ENCODE results near the gene PTGDR. TPM values are rescaled to one million over a fixed set of nuclear protein-coding genes. Genes with fewer than 3 reads are reported as not detected.

Gene PTGDR
- total and polyA plus RNA-seq, 2 of the 8 experiments (the other 6 are each of a cell fraction or from before 2014, with no cell fraction given): 0.22 to 0.83 TPM

DNA sequence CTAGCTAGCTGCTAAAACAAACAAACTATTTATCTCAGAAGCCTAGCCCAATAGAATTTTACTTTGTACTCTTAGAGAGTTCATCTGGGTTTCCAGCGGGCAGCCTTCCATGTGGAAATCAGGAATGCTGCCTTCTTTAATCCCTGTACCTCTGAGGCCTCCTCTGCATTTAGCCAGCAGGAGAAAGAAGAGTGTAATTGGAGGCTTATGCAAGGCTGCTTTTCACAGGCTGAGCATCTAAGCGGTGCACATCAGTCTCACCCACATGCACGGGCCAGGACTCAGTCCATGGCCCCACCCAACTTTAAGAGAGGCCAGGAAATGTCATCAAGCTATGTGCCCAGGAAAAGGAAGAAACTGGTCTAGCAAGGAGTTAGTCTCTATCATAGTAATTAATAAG lies 14.0 kb upstream of the PTGDR start:
- Histone ChIP-seq H3K9ac (replicated peaks in 1 of 4; ENCODE audit: extremely low read depth in 1 of 4, low read depth in 3 of 4, low read length in 3 of 4) (no peak overlapping the region), H3K36me3 (ENCODE audit: control insufficient read depth in 2 of 4, insufficient read depth in 4 of 4, low read length in 3 of 4) (no peaks in the 10 kb centered on the region), H4K5ac (ENCODE audit: insufficient read length, low read depth, low read length) (no peak overlapping the region), H3K4me1 (replicated peaks in 1 of 4; ENCODE audit: control insufficient read depth in 3 of 4, insufficient read depth in 4 of 4, low read length in 3 of 4) (peaks cover 0 to 9% (median 6%) of the 10 kb centered on the region in 4 experiments; a peak in 6 of 7 replicates), H3K9me3 (ENCODE audit: insufficient read depth in 2 of 2, low read depth in 1 of 2, low read length in 1 of 2) (no peaks in the 10 kb centered on the region), H2BK15ac (ENCODE audit: low read length) (no peak overlapping the region), H3K79me1 (ENCODE audit: low read depth, low read length) (no peaks in the 10 kb centered on the region), H3K4ac (replicated peaks; ENCODE audit: insufficient read length, low read depth, low read length) (no peak overlapping the region), H2AK5ac (ENCODE audit: low read depth, low read length) (no peak overlapping the region), H2BK12ac (ENCODE audit: low read depth, low read length) (no peak overlapping the region), H4K8ac (ENCODE audit: extremely low read depth, insufficient read depth, low read length) (no peak overlapping the region), H3K18ac (ENCODE audit: extremely low read depth, low read length) (no peak overlapping the region), H3K56ac (replicated peaks; ENCODE audit: insufficient read length, low read depth, low read length) (no peak overlapping the region), H3K4me2 (ENCODE audit: insufficient read depth in 1 of 2, low read depth in 2 of 2, low read length in 2 of 2) (no peak overlapping the region), H3K4me3 (ENCODE audit: extremely low read depth in 1 of 4, insufficient read depth in 2 of 4, low read depth in 3 of 4, low read length in 4 of 4) (no peak overlapping the region; a peak in 1 of 8 replicates), H4K91ac (replicated peaks; ENCODE audit: insufficient read length, low read length) (no peak overlapping the region), H3K23me2 (ENCODE audit: low read depth, low read length) (no peaks in the 10 kb centered on the region), H3K79me2 (ENCODE audit: control insufficient read depth in 1 of 2, insufficient read depth in 2 of 2, low read length in 2 of 2) (no peaks in the 10 kb centered on the region), H2BK20ac (ENCODE audit: low read length) (no peak overlapping the region), H3K27me3 (replicated peaks in 1 of 4; ENCODE audit: control insufficient read depth in 3 of 4, extremely low read depth in 1 of 4, insufficient read depth in 3 of 4, low read length in 3 of 4) (no peaks in the 10 kb centered on the region), H2BK120ac (replicated peaks; ENCODE audit: low read depth, low read length) (no peak overlapping the region), H3K14ac (ENCODE audit: insufficient read length) (no peak overlapping the region), H2BK5ac (ENCODE audit: low read depth, low read length) (no peak overlapping the region), H3K23ac (ENCODE audit: insufficient read length) (no peak overlapping the region), H2AFZ (ENCODE audit: low read length) (no peak overlapping the region), H3K27ac (ENCODE audit: low read depth, low read length) (no peak overlapping the region), H4K20me1 (replicated peaks in 1 of 2; ENCODE audit: control insufficient read depth in 1 of 2, insufficient read depth in 2 of 2, low read length in 2 of 2) (no peaks in the 10 kb centered on the region)
- FAIRE-seq (no peak), DNase-seq (ENCODE audit: low read depth in 1 of 2, low spot score in 2 of 2) (no peak)
- CTCF ChIA-PET (ENCODE audit: partially characterized antibody): no interaction called here
- 40% methylated on average over 3 of the region's 3 CpGs; no CpG with 5 or more reads in 1 of the 2 experiments for WGBS, 2 experiments (ENCODE audit: extremely low coverage in 1 of 2, insufficient coverage in 1 of 2, insufficient read length in 1 of 2, insufficient replicate concordance in 2 of 2, low coverage in 1 of 2, low lambda C conversion rate in 2 of 2, missing lambda C conversion rate in 1 of 2)
- POLR2A ChIA-PET (ENCODE audit: partially characterized antibody): no interaction called here
- no peak for TF ChIP-seq CBX8 (IDR thresholded peaks at IDR 0.05; ENCODE audit: borderline replicate concordance, low read depth, low read length)
- TF ChIP-seq TEAD4 (IDR thresholded peaks at IDR 0.05; ENCODE audit: low read depth, low read length): no peak
- TF ChIP-seq, protein P1, sequence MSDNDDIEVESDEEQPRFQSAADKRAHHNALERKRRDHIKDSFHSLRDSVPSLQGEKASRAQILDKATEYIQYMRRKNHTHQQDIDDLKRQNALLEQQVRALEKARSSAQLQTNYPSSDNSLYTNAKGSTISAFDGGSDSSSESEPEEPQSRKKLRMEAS (IDR thresholded peaks at IDR 0.05): peak; percentile 24; the same call in 1 of the 2 replicates
- no peak for TF ChIP-seq RNF2 (IDR thresholded peaks at IDR 0.05; ENCODE audit: borderline replicate concordance, low read depth, low read length, missing control alignments, poor library complexity, severe bottlenecking)

Measured in H1 (cell line).